ENCODE measurements around the gene ZNF436.
"Not testable (repeated sequence)": the region's sequence is repeated elsewhere in the genome, so short reads cannot be mapped to it uniquely, and the experiment has no call there.

ZNF436 gene

DNA sequence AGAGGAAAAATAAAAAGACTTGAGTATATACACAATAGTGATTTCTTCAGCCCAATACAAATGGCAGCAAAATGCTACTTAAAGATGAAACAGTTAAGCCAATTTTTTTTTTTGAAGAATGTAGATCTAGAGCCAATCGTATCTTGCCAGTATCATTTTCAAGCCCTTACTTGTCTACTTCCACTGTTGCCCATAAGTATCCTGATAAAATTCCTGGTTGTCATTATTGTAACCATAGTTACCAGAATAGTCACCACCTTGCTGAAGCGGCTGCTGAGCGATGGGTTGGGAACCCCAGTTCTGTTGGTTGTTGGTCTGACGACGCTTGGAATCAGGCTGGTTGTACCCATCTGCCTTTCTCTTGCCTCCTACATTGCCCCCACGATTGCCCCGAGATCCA, 59.4 kb downstream of the ZNF436 start:
- H2BK120ac ChIP-seq (ENCODE audit: low read depth, low read length); H3K9ac ChIP-seq (ENCODE audit: low read length); H3K79me1 ChIP-seq (replicated peaks; ENCODE audit: low read length, poor library complexity, severe bottlenecking); H3K18ac ChIP-seq (ENCODE audit: low read depth in 1 of 2, low read length in 2 of 2); H3K23ac ChIP-seq (ENCODE audit: low read length in 2 of 2); H3K27ac ChIP-seq (ENCODE audit: low read length, poor library complexity, severe bottlenecking); H4K8ac ChIP-seq (ENCODE audit: low read length); H4K91ac ChIP-seq (ENCODE audit: low read length); H2BK5ac ChIP-seq (ENCODE audit: low read depth, low read length, poor library complexity, severe bottlenecking); H3K4me2 ChIP-seq (ENCODE audit: low read length, poor library complexity, severe bottlenecking); H3K4me1 ChIP-seq (ENCODE audit: control insufficient read depth, insufficient read depth, low read depth, low read length); H2AK5ac ChIP-seq (ENCODE audit: low read length, severe bottlenecking); DNase-seq; H2BK12ac ChIP-seq (ENCODE audit: low read length in 2 of 2); H3K4ac ChIP-seq (ENCODE audit: low read depth in 1 of 2, low read length in 2 of 2); H3K9me3 ChIP-seq (ENCODE audit: control insufficient read depth, low read length); H2BK15ac ChIP-seq (ENCODE audit: low read depth, poor library complexity, severe bottlenecking); H2AFZ ChIP-seq (ENCODE audit: low read depth, low read length); H3K27me3 ChIP-seq (ENCODE audit: control insufficient read depth in 1 of 2, insufficient read depth in 1 of 2, low read length in 2 of 2); H3K4me3 ChIP-seq (ENCODE audit: insufficient read depth in 1 of 2, low read depth in 1 of 2, low read length in 2 of 2); H3K14ac ChIP-seq (ENCODE audit: low read length in 2 of 2): not testable (repeated sequence)
- H3K36me3 ChIP-seq (ENCODE audit: control insufficient read depth in 1 of 2, insufficient read depth in 2 of 2, low read depth in 1 of 2, low read length in 2 of 2): peaks cover 8 to 87% of the 10 kb centered on the region in 2 experiments
- WGBS: 92% methylated on average over 7 of the region's 7 CpGs
